ENCODE measurements around the gene SLC39A11. TPM values are rescaled to one million over a fixed set of nuclear protein-coding genes. Genes with fewer than 3 reads are reported as not detected.

Gene SLC39A11
- total RNA-seq, 2 donors from 2014 or later, result 27.8 to 39.6 TPM

DNA sequence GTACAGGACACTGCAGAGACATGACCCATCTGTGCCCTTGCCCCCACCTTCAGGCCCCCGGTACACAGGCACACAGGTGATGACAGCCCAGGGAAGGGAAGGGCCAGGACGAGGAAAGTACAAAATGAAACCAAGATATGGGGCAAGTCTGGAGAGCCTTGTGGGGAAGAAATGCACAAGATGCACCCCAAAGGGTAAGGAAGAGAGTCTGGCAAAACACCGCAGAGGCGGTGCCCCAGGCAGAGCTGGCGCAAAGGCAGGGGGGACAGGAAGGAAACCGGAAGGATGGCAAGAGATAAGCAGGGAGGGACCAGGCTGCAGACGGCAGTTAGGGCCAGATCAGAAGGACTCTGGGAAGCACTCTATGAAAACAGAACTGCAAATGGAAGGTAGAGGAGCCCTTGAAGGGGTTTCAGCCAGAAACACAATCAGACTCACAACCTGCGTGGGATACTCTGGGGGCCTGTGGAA lies 81.4 kb downstream of the SLC39A11 start:
- no peaks in the 10 kb centered on the region for H3K27me3 ChIP-seq

DNA sequence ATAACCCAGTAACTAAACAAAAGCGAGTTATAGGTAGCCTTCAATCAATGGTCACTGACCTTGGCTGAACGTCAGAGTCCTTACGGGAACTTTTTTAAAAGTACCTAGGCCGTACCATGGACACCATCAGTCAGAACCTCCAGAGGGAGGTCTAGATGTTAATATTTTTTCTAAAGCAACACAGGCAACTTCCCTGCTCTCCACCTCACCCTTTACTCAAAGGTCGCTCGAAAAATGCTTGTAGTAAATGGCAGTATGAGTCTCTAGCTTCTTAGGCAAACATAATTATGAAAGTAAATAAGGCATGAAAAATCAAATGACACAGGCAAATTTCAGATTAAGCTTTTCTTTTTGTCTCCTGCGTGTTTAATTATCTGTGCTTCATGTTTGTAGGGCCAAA lies 82.1 kb downstream of the SLC39A11 start:
- H3K4me3 ChIP-seq, result no peak overlapping the region
- intact Hi-C loops (cut with DNase I), result no loop called here
- peaks cover 6% of the 10 kb centered on the region for H3K4me1 ChIP-seq
- no peaks in the 10 kb centered on the region for H3K27me3 ChIP-seq
- WGBS, 2 donors, result 48 to 65% methylated on average over 7 of the region's 7 CpGs
- no peak for ATAC-seq
- H3K36me3 ChIP-seq (replicated peaks in 1 of 2; ENCODE audit: insufficient read depth in 1 of 2, low read depth in 2 of 2), result no peaks in the 10 kb centered on the region
- H3K9me3 ChIP-seq, result no peaks in the 10 kb centered on the region
- no peak overlapping the region for H3K27ac ChIP-seq
- no peak for DNase-seq
- TF ChIP-seq POLR2A (IDR thresholded peaks at IDR 0.05), result no peak
- TF ChIP-seq, protein P1, sequence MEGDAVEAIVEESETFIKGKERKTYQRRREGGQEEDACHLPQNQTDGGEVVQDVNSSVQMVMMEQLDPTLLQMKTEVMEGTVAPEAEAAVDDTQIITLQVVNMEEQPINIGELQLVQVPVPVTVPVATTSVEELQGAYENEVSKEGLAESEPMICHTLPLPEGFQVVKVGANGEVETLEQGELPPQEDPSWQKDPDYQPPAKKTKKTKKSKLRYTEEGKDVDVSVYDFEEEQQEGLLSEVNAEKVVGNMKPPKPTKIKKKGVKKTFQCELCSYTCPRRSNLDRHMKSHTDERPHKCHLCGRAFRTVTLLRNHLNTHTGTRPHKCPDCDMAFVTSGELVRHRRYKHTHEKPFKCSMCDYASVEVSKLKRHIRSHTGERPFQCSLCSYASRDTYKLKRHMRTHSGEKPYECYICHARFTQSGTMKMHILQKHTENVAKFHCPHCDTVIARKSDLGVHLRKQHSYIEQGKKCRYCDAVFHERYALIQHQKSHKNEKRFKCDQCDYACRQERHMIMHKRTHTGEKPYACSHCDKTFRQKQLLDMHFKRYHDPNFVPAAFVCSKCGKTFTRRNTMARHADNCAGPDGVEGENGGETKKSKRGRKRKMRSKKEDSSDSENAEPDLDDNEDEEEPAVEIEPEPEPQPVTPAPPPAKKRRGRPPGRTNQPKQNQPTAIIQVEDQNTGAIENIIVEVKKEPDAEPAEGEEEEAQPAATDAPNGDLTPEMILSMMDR (IDR thresholded peaks at IDR 0.05), result no peak

More for the DNA sequence above, 81.4 kb downstream of the SLC39A11 start:
- DNase-seq (no peak), ATAC-seq (no peak)
- TF ChIP-seq POLR2A (IDR thresholded peaks at IDR 0.05), result no peak
- TF ChIP-seq, protein P1 (IDR thresholded peaks at IDR 0.05), result no peak
- Histone ChIP-seq H3K4me3 (no peak overlapping the region), H3K36me3 (replicated peaks in 1 of 2; ENCODE audit: insufficient read depth in 1 of 2, low read depth in 2 of 2) (no peaks in the 10 kb centered on the region), H3K9me3 (no peaks in the 10 kb centered on the region), H3K4me1 (peaks cover 6% of the 10 kb centered on the region), H3K27ac (no peak overlapping the region)
- intact Hi-C loops (cut with DNase I), result no loop called here
- WGBS, 2 donors, result 78 to 84% methylated on average over 8 of the region's 8 CpGs

DNA sequence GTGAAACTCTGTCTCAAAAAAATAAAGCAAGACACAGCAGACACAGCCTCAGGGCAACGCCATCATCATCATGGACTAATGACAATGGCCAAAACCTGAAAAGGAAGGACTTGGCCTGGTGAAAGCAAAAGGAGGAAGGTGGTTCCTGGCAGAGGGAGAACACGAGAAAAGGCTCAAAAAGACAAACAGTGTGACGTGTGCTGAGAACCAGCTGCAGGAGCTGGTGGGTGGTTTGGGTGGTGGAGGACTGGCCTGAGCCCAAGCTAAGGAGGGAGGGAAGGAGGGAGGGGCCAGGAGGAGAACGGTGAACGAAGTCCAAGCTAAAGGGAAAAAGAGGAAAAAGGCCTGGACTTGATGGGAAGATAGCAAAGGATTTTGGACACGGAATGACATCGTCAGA lies 85.1 kb downstream of the SLC39A11 start:
- H3K27me3 ChIP-seq, result no peaks in the 10 kb centered on the region
- WGBS, 2 donors, result 42 to 56% methylated on average over 7 of the region's 7 CpGs
- no peaks in the 10 kb centered on the region for H3K36me3 ChIP-seq (replicated peaks in 1 of 2; ENCODE audit: insufficient read depth in 1 of 2, low read depth in 2 of 2)
- peak overlapping the region in 2 of 4 donors; percentile 15 to 32 for H3K27ac ChIP-seq
- peak; percentile 71 for ATAC-seq
- no peaks in the 10 kb centered on the region for H3K9me3 ChIP-seq
- DNase-seq, result peak; percentile 38 to 75 (median 53)
- H3K4me3 ChIP-seq, result no peak overlapping the region
- TF ChIP-seq POLR2A (IDR thresholded peaks at IDR 0.05), result no peak
- TF ChIP-seq, protein P1 (IDR thresholded peaks at IDR 0.05), result no peak
- intact Hi-C loops (cut with DNase I), result no loop called here
- peaks cover 6% of the 10 kb centered on the region for H3K4me1 ChIP-seq

DNA sequence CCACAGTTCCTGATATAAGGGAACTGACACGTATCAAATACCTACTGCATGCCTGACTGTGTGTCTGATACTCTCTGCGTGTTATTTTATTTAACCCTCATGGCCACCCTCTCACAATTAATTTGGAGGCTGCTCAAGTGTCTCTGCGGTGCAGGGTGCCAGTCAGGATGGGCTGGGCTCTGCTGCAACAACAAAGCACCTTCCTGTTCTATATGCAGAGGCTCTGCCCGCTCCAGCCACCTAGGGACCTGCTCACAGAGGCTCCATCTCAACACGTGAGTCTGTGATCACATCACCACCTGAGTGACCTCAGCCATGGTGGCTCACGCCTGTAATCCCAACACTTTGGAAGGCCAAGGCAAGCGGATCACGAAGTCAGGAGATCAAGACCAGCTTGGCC lies 87.1 kb downstream of the SLC39A11 start:
- WGBS, 2 donors, result 82 to 89% methylated on average over 6 to 8 of the region's 8 CpGs
- TF ChIP-seq, protein P1 (IDR thresholded peaks at IDR 0.05), result no peak
- TF ChIP-seq POLR2A (IDR thresholded peaks at IDR 0.05), result no peak
- DNase-seq, result no peak
- intact Hi-C loops (cut with DNase I), result no loop called here
- Histone ChIP-seq H3K27ac (no peak overlapping the region), H3K27me3 (no peaks in the 10 kb centered on the region), H3K36me3 (replicated peaks in 1 of 2; ENCODE audit: insufficient read depth in 1 of 2, low read depth in 2 of 2) (no peaks in the 10 kb centered on the region), H3K4me1 (peaks cover 6% of the 10 kb centered on the region), H3K9me3 (no peaks in the 10 kb centered on the region), H3K4me3 (no peak overlapping the region)
- ATAC-seq, result no peak

DNA sequence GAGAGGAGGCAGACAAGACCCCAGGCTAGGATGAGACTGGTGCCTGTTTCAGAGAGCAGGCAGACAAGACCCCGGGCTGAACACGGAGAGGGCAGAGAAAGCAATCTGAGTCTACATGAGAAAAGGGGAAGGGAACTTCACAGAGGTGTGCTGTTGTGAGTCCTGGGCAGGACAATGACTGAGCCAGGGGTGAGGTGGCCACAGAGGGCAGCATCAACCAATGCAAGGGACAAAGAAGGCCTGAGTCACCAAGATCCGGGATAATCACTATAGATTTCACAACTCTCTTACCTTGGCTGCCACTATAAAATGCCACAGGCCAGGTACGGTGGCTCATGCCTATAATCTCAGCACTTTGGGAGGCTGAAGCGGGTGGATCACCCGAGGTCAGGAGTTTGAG lies 89.0 kb downstream of the SLC39A11 start:
- no peak overlapping the region for H3K27ac ChIP-seq
- no peaks in the 10 kb centered on the region for H3K9me3 ChIP-seq
- peaks cover 6% of the 10 kb centered on the region for H3K4me1 ChIP-seq

More for the DNA sequence above, 89.0 kb downstream of the SLC39A11 start:
- peak; percentile 34 to 63 (median 51) for DNase-seq
- WGBS, 2 donors, result 67 to 70% methylated on average over 6 of the region's 6 CpGs
- intact Hi-C loops (cut with DNase I), result no loop called here
- TF ChIP-seq, protein P1 (IDR thresholded peaks at IDR 0.05), result peak in 4 of 7 experiments; percentile 29 to 51 (median 44)
- TF ChIP-seq POLR2A (IDR thresholded peaks at IDR 0.05), result no peak
- no peaks in the 10 kb centered on the region for H3K36me3 ChIP-seq (replicated peaks in 1 of 2; ENCODE audit: insufficient read depth in 1 of 2, low read depth in 2 of 2)
- no peak overlapping the region for H3K4me3 ChIP-seq
- ATAC-seq, result peak; percentile 69
- no peaks in the 10 kb centered on the region for H3K27me3 ChIP-seq

Measured in body of pancreas (tissue), 4 donors.